SK-N-SH (cell line): ENCODE measurements around the gene PSMC5. TPM values are rescaled to one million over a fixed set of nuclear protein-coding genes. Genes with fewer than 3 reads are reported as not detected.

ENCODE experiments used
- CTCF ChIA-PET: fragments of 300-600, 350-600 bp; formaldehyde crosslinking; extraction: SDS; loops from one replicate; lab custom pipeline; 2021; lab: Yijun Ruan, JAX
- POLR2A ChIA-PET: fragments of 350-600 bp; sonication (Branson Sonifier 250); formaldehyde crosslinking; extraction: SDS; loops from one replicate; lab custom pipeline; 2020; ENCODE audit warnings: antibody characterized with exemption, inconsistent platforms; lab: Yijun Ruan, JAX
- DNase-seq: peaks from one replicate; pipeline ENCODE4 v3.0.0; 2012
- H2AFZ ChIP-seq: fragments of 200-600 bp; sonication (generic); 2 replicates; pipeline ENCODE4 v1.8.1; 2016; ENCODE audit warnings: antibody characterized with exemption, mild to moderate bottlenecking, low read depth
- H3F3A ChIP-seq: fragments of 200-600 bp; sonication (generic); replicated peaks from 2 replicates; pipeline ENCODE3; 2016; ENCODE audit warnings: antibody characterized with exemption, mild to moderate bottlenecking; ENCODE audit not compliant: insufficient read depth
- H3K27ac ChIP-seq, 2 experiments: fragments of 200-500 bp in 1 of 2; fragments of 200-600 bp in 1 of 2; sonication (Bioruptor generic) in 1 of 2; sonication (generic), shearing (Covaris generic) in 1 of 2; 2 replicates each; pipeline versions ENCODE4 v1.5.1 to v1.6.1; 2014 to 2016; ENCODE audit warnings: low read depth in 2 of 2, inconsistent platforms in 1 of 2, low read length in 1 of 2, mild to moderate bottlenecking in 1 of 2, mixed read lengths in 1 of 2
- H3K27me3 ChIP-seq: fragments of 200-600 bp; sonication (generic), shearing (Covaris generic); 2 replicates; pipeline ENCODE4 v1.6.1; 2016; ENCODE audit warnings: mixed run types; ENCODE audit not compliant: insufficient read depth
- H3K36me3 ChIP-seq, 2 experiments: fragments of 200-500 bp in 1 of 2; fragments of 200-600 bp in 1 of 2; sonication (Bioruptor generic) in 1 of 2; sonication (generic) in 1 of 2; replicated peaks in 1 of 2; 2 replicates each; pipeline versions ENCODE3 to v1.5.1; 2014 to 2016; ENCODE audit warnings: low read length in 1 of 2, mild to moderate bottlenecking in 1 of 2; ENCODE audit not compliant: insufficient read depth in 2 of 2, control insufficient read depth in 1 of 2
- H3K4me1 ChIP-seq, 2 experiments: fragments of 200-500 bp in 1 of 2; fragments of 200-600 bp in 1 of 2; sonication (Bioruptor generic) in 1 of 2; sonication (generic), shearing (Covaris generic) in 1 of 2; 2 replicates each; pipeline versions ENCODE4 v1.5.1 to v1.6.1; 2014 to 2016; ENCODE audit warnings: low read depth in 1 of 2, low read length in 1 of 2, mixed run types in 1 of 2; ENCODE audit not compliant: insufficient read depth in 2 of 2, control insufficient read depth in 1 of 2
- H3K4me2 ChIP-seq: fragments of 200-600 bp; sonication (generic), shearing (Covaris generic); 2 replicates; pipeline ENCODE4 v1.6.1; 2017; ENCODE audit warnings: mixed run types
- H3K4me3 ChIP-seq, 2 experiments: fragments of 200-500 bp in 1 of 2; fragments of 200-600 bp in 1 of 2; sonication (Bioruptor generic) in 1 of 2; sonication (generic), shearing (Covaris generic) in 1 of 2; 2 replicates each; pipeline versions ENCODE4 v1.5.1 to v1.8.1; 2014 to 2016; ENCODE audit warnings: low read depth in 2 of 2, inconsistent platforms in 1 of 2, low read length in 1 of 2, mild to moderate bottlenecking in 1 of 2, mixed read lengths in 1 of 2, moderate library complexity in 1 of 2
- H3K79me2 ChIP-seq: fragments of 200-600 bp; sonication (generic); 2 replicates; pipeline ENCODE4 v1.8.1; 2017; ENCODE audit warnings: mild to moderate bottlenecking; ENCODE audit not compliant: insufficient read depth
- H3K9ac ChIP-seq: fragments of 200-600 bp; sonication (generic); 2 replicates; pipeline ENCODE4 v1.6.1; 2017; ENCODE audit warnings: mixed run types
- H3K9me2 ChIP-seq: fragments of 200-600 bp; sonication (generic); 2 replicates; pipeline ENCODE4 v1.6.1; 2017; ENCODE audit warnings: mixed run types
- H3K9me3 ChIP-seq: fragments of 200-600 bp; sonication (generic); 2 replicates; pipeline ENCODE4 v1.6.1; 2017; ENCODE audit warnings: mixed run types, mild to moderate bottlenecking, moderate library complexity
- H4K20me1 ChIP-seq: fragments of 200-600 bp; sonication (generic); 2 replicates; pipeline ENCODE4 v1.6.1; 2017; ENCODE audit warnings: mild to moderate bottlenecking, mixed run types; ENCODE audit not compliant: insufficient read depth
- ELF1 ChIP-seq: IDR thresholded peaks from 2 replicates; pipeline ENCODE4 v1.4.0; 2012
- FOXM1 ChIP-seq: IDR thresholded peaks from 2 replicates; pipeline ENCODE4 v1.4.0; 2012; ENCODE audit warnings: low read depth, mild to moderate bottlenecking
- GABPA ChIP-seq: IDR thresholded peaks from 2 replicates; pipeline ENCODE4 v1.4.0; 2012; ENCODE audit warnings: low read depth, mild to moderate bottlenecking
- GATA2 ChIP-seq: sonication (generic); formaldehyde crosslinking; IDR thresholded peaks from 2 replicates; pipeline ENCODE4 v1.5.0; 2020; ENCODE audit warnings: mild to moderate bottlenecking, missing genetic modification reagents
- JUND ChIP-seq: IDR thresholded peaks from 2 replicates; pipeline ENCODE4 v1.4.0; 2012
- MEF2A ChIP-seq: IDR thresholded peaks from 2 replicates; pipeline ENCODE4 v1.4.0; 2012; ENCODE audit warnings: low read depth, borderline replicate concordance
- MXI1 ChIP-seq: IDR thresholded peaks from 2 replicates; pipeline ENCODE4 v1.6.1; 2012; ENCODE audit warnings: mild to moderate bottlenecking, low read depth, low read length, improper control_type of control experiment
- NRF1 ChIP-seq: IDR thresholded peaks from 2 replicates; pipeline ENCODE4 v1.6.1; 2012; ENCODE audit warnings: low read depth, mild to moderate bottlenecking, low read length
- RAD21 ChIP-seq: IDR thresholded peaks from 2 replicates; pipeline ENCODE4 v1.6.1; 2012; ENCODE audit warnings: mild to moderate bottlenecking, low read length
- RCOR1 ChIP-seq: fragments of 150-350 bp; IDR thresholded peaks from 2 replicates; pipeline ENCODE4 v1.6.1; 2017; ENCODE audit warnings: antibody characterized with exemption, low read length
- RFX5 ChIP-seq: IDR thresholded peaks from 2 replicates; pipeline ENCODE4 v1.6.1; 2012; ENCODE audit warnings: mild to moderate bottlenecking, improper control_type of control experiment, low read length
- RXRA ChIP-seq: IDR thresholded peaks from 2 replicates; pipeline ENCODE4 v1.4.0; 2012; ENCODE audit warnings: low read depth, mild to moderate bottlenecking, borderline replicate concordance
- SMC3 ChIP-seq: IDR thresholded peaks from 2 replicates; pipeline ENCODE4 v1.6.1; 2012; ENCODE audit warnings: low read depth, low read length, improper control_type of control experiment
- TAF1 ChIP-seq: IDR thresholded peaks from 2 replicates; pipeline ENCODE4 v1.6.1; 2012; ENCODE audit warnings: low read depth, mild to moderate bottlenecking, low read length, moderate library complexity, borderline replicate concordance
- TCF12 ChIP-seq: IDR thresholded peaks from 2 replicates; pipeline ENCODE4 v1.4.0; 2012
- TEAD4 ChIP-seq: IDR thresholded peaks from 2 replicates; pipeline ENCODE4 v1.4.0; 2012; ENCODE audit warnings: mild to moderate bottlenecking, borderline replicate concordance; ENCODE audit not compliant: insufficient read depth
- WGBS: methylation state at CpG from one replicate; pipeline ENCODE4 v1.1.6; 2017; ENCODE audit warnings: low lambda C conversion rate; 5-methylcytosine and 5-hydroxymethylcytosine counted together
- polyA plus RNA-seq, 3 experiments: library from polyadenylated mRNA; depleted of rRNA; stranded (reverse); fragments of >200 nt; gene quantifications; 2 replicates each; pipeline ENCODE4 v1.2.3, GENCODE V29; 2012
- TF ChIP-seq, protein P1 (sequence below): fragments of 150-350 bp; IDR thresholded peaks from 2 replicates; pipeline ENCODE4 v1.6.1; 2017; ENCODE audit warnings: antibody characterized with exemption, low read length, low read depth, borderline replicate concordance
- TF ChIP-seq, protein P2 (sequence below): fragments of 200-600 bp; sonication (generic); IDR thresholded peaks from 2 replicates; pipeline ENCODE4 v1.6.1; 2017; ENCODE audit warnings: antibody characterized with exemption, mild to moderate bottlenecking, moderate library complexity
- TF ChIP-seq, protein P3 (sequence below): fragments of 150-350 bp; IDR thresholded peaks from 2 replicates; pipeline ENCODE4 v1.6.1; 2016; ENCODE audit warnings: mild to moderate bottlenecking, low read depth, low read length
- TF ChIP-seq, protein P4 (sequence below): IDR thresholded peaks from 2 replicates; pipeline ENCODE4 v1.4.0; 2012; ENCODE audit warnings: low read depth

Gene PSMC5
- polyA plus RNA-seq, 1 of the 3 experiments (the other 2 are of a cell fraction), result 424 TPM

DNA sequence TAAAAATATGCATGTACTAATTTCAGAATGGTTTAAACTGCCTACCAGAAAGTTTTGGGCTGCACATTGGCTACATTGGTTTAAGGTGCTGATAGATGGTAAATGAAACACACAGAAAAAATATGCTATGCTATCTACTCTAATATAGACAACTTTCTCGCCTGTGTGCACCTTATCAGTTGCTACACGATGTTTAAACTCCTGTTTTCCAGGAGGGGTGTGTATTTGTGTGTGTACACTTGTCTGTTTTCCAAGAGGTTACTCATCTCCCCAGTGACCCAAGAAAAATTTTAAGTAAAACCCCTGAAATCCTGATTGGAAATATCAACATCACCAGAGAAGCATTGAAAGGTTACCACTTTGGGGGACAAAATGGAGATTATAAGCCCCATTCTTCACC lies 21.6 kb upstream of the PSMC5 start:
- Histone ChIP-seq H2AFZ (no peak overlapping the region), H3K27me3 (no peaks in the 10 kb centered on the region), H4K20me1 (no peaks in the 10 kb centered on the region), H3K4me2 (no peak overlapping the region), H3K36me3 (peaks cover 80 to 99% of the 10 kb centered on the region in 2 experiments), H3K27ac (no peak overlapping the region), H3K4me1 (no peaks in the 10 kb centered on the region), H3K9ac (no peak overlapping the region), H3F3A (peaks cover 18% of the 10 kb centered on the region), H3K79me2 (peaks cover 58% of the 10 kb centered on the region), H3K9me2 (no peaks in the 10 kb centered on the region), H3K4me3 (no peak overlapping the region), H3K9me3 (no peaks in the 10 kb centered on the region)
- POLR2A ChIA-PET, result no interaction called here
- WGBS, result 79% methylated on average over 2 of the region's 2 CpGs
- CTCF ChIA-PET, result interaction anchor here (1.5 kb wide), 1 partner anchor 9 kb away, joined by 5 read pairs; no protein-coding TSS in a partner anchor
- TF ChIP-seq TEAD4 (no peak), TAF1 (no peak), SMC3 (no peak), TCF12 (no peak), JUND (no peak), NRF1 (no peak), RFX5 (no peak), GATA2 (CRISPR knock-in tag) (no peak)
- TF ChIP-seq, protein P1, sequence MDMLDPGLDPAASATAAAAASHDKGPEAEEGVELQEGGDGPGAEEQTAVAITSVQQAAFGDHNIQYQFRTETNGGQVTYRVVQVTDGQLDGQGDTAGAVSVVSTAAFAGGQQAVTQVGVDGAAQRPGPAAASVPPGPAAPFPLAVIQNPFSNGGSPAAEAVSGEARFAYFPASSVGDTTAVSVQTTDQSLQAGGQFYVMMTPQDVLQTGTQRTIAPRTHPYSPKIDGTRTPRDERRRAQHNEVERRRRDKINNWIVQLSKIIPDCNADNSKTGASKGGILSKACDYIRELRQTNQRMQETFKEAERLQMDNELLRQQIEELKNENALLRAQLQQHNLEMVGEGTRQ, result no peak
- TF ChIP-seq, protein P2, sequence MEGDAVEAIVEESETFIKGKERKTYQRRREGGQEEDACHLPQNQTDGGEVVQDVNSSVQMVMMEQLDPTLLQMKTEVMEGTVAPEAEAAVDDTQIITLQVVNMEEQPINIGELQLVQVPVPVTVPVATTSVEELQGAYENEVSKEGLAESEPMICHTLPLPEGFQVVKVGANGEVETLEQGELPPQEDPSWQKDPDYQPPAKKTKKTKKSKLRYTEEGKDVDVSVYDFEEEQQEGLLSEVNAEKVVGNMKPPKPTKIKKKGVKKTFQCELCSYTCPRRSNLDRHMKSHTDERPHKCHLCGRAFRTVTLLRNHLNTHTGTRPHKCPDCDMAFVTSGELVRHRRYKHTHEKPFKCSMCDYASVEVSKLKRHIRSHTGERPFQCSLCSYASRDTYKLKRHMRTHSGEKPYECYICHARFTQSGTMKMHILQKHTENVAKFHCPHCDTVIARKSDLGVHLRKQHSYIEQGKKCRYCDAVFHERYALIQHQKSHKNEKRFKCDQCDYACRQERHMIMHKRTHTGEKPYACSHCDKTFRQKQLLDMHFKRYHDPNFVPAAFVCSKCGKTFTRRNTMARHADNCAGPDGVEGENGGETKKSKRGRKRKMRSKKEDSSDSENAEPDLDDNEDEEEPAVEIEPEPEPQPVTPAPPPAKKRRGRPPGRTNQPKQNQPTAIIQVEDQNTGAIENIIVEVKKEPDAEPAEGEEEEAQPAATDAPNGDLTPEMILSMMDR, result no peak
- TF ChIP-seq, protein P3, sequence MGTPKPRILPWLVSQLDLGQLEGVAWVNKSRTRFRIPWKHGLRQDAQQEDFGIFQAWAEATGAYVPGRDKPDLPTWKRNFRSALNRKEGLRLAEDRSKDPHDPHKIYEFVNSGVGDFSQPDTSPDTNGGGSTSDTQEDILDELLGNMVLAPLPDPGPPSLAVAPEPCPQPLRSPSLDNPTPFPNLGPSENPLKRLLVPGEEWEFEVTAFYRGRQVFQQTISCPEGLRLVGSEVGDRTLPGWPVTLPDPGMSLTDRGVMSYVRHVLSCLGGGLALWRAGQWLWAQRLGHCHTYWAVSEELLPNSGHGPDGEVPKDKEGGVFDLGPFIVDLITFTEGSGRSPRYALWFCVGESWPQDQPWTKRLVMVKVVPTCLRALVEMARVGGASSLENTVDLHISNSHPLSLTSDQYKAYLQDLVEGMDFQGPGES, result no peak
- DNase-seq, result no peak

DNA sequence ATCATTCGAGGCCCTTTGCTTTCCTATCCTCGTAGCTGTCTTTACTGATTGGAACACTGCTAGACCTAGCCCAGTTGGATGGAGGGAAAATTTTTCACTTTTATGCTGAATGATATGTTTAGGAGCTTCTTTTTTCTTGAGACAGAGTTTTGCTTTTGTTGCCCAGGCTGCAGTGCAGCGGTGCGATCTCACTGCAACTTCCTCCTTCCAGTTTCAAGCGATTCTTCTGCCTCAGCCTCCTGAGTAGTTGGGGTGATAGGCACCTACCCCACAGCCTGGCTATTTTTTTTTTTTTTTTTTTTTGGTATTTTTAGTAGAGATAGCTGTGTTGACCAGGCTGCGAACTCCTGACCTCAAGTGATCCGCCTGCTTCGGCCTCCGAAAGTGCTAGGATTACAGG lies 17.3 kb upstream of the PSMC5 start:
- Histone ChIP-seq H3K4me1 (no peaks in the 10 kb centered on the region), H3K27me3 (no peaks in the 10 kb centered on the region), H3K4me2 (no peak overlapping the region), H3K9me2 (no peaks in the 10 kb centered on the region), H3K79me2 (peaks cover 27% of the 10 kb centered on the region), H4K20me1 (no peaks in the 10 kb centered on the region), H3K4me3 (no peak overlapping the region), H3F3A (peaks cover 20% of the 10 kb centered on the region), H2AFZ (no peak overlapping the region), H3K9ac (no peak overlapping the region), H3K36me3 (peaks cover 94 to 98% of the 10 kb centered on the region in 2 experiments), H3K27ac (no peak overlapping the region), H3K9me3 (no peaks in the 10 kb centered on the region)
- no peak for DNase-seq
- WGBS, result 86% methylated on average over 9 of the region's 9 CpGs
- POLR2A ChIA-PET, result interaction anchor here (1.2 kb wide), 1 partner anchor 17 kb away, joined by 3 read pairs; the partner anchor contains the start of gene PSMC5
- CTCF ChIA-PET, result interaction anchor here (0.9 to 2.3 kb wide), 10 partner anchors 9 to 112 kb away, joined by 3 to 11 read pairs (median 4); partner anchors contain the start of gene PSMC5
- no peak for TF ChIP-seq NRF1
- TF ChIP-seq RAD21, result no peak
- TF ChIP-seq, protein P3, result no peak
- TF ChIP-seq RCOR1, result no peak
- TF ChIP-seq, protein P4, sequence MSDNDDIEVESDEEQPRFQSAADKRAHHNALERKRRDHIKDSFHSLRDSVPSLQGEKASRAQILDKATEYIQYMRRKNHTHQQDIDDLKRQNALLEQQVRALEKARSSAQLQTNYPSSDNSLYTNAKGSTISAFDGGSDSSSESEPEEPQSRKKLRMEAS, result no peak
- TF ChIP-seq ELF1, result no peak
- TF ChIP-seq GABPA, result no peak
- TF ChIP-seq, protein P1, result no peak
- TF ChIP-seq JUND, result no peak
- TF ChIP-seq MXI1, result no peak
- TF ChIP-seq MEF2A, result no peak
- TF ChIP-seq RXRA, result no peak
- TF ChIP-seq FOXM1, result no peak
